Neutrophil (primary cell): ENCODE data around the gene CDRT4.

ENCODE experiments used
- H3K27ac ChIP-seq: fragments of 200-600 bp; sonication (generic); 2 replicates; pipeline ENCODE4 v1.5.1; 2016; ENCODE audit warnings: mild to moderate bottlenecking, moderate library complexity
- H3K27me3 ChIP-seq: fragments of 200-600 bp; sonication (generic); 2 replicates; pipeline ENCODE4 v1.6.0; 2016; ENCODE audit warnings: mild to moderate bottlenecking
- H3K36me3 ChIP-seq: fragments of 200-600 bp; sonication (generic); 2 replicates; pipeline ENCODE4 v1.5.1; 2017
- H3K4me1 ChIP-seq, 2 experiments: fragments of 200-600 bp in 1 of 2; sonication (generic) in 1 of 2; 1 replicate in 1 of 2; 2 replicates in 1 of 2; pipeline versions ENCODE4 v1.5.1 to v1.6.1; 2013 to 2016; ENCODE audit warnings: low read depth in 1 of 2, low read length in 1 of 2, mild to moderate bottlenecking in 1 of 2, moderate library complexity in 1 of 2; ENCODE audit not compliant: control insufficient read depth in 1 of 2, insufficient read depth in 1 of 2
- H3K4me3 ChIP-seq, 2 experiments: fragments of 200-600 bp in 1 of 2; sonication (generic) in 1 of 2; 1 replicate in 1 of 2; 2 replicates in 1 of 2; pipeline ENCODE4 v1.5.1; 2013 to 2016; ENCODE audit warnings: low read depth in 1 of 2, low read length in 1 of 2, mild to moderate bottlenecking in 1 of 2, moderate library complexity in 1 of 2
- H3K9me3 ChIP-seq: fragments of 200-600 bp; sonication (generic); 2 replicates; pipeline ENCODE4 v1.5.1; 2016
- CTCF ChIP-seq: fragments of 200-600 bp; sonication (generic); IDR thresholded peaks from 2 replicates; pipeline ENCODE4 v1.5.1; 2016; ENCODE audit warnings: antibody characterized with exemption

The CDRT4 gene

GRCh38 chr17:15413101-15413771 is 54.2 kb downstream of the CDRT4 start:
- H3K27ac ChIP-seq, result no peak overlapping the region
- no peaks in the 10 kb centered on the region for H3K36me3 ChIP-seq
- no peak for TF ChIP-seq CTCF
- H3K4me1 ChIP-seq, result peaks cover 0 to 3% of the 10 kb centered on the region in 2 experiments
- no peaks in the 10 kb centered on the region for H3K9me3 ChIP-seq
- no peak overlapping the region for H3K4me3 ChIP-seq
- no peaks in the 10 kb centered on the region for H3K27me3 ChIP-seq

GRCh38 chr17:15412606-15413005 is 54.8 kb downstream of the CDRT4 start:
- H3K36me3 ChIP-seq, result no peaks in the 10 kb centered on the region
- peaks cover 0 to 3% of the 10 kb centered on the region in 2 experiments for H3K4me1 ChIP-seq
- no peaks in the 10 kb centered on the region for H3K9me3 ChIP-seq
- no peak overlapping the region for H3K27ac ChIP-seq
- H3K27me3 ChIP-seq, result no peaks in the 10 kb centered on the region
- no peak for TF ChIP-seq CTCF
- H3K4me3 ChIP-seq, result no peak overlapping the region

GRCh38 chr17:15411384-15412198 is 55.8 kb downstream of the CDRT4 start:
- Histone ChIP-seq H3K4me3 (no peak overlapping the region), H3K27me3 (no peaks in the 10 kb centered on the region), H3K9me3 (no peaks in the 10 kb centered on the region), H3K36me3 (no peaks in the 10 kb centered on the region), H3K4me1 (peaks cover 0 to 3% of the 10 kb centered on the region in 2 experiments), H3K27ac (no peak overlapping the region)
- no peak for TF ChIP-seq CTCF

GRCh38 chr17:15409721-15410250 is 57.6 kb downstream of the CDRT4 start:
- H3K27ac ChIP-seq, result no peak overlapping the region
- H3K4me3 ChIP-seq, result no peak overlapping the region

DNA sequence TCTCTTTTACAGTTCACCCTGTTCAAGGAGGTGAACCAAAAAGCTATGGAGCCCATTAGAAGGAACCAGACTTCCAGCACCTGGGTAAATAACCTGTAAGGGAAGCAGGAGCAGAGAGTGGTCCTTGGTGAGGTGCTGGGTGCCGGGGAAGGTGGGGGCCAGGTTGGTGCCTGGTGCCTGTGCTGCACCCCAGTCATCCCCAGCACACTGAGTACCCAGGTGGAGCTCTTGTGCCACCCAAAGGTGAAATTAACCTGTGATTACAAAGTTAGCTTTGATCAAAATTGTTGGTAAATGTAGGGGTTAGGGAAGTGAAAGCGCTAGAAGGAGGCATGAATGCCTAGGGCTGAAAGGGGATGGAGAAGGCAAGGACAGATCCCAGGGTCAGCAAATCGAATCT is 58.6 kb downstream of the CDRT4 start:
- H3K9me3 ChIP-seq, result no peaks in the 10 kb centered on the region
- H3K4me3 ChIP-seq, result no peak overlapping the region
- peaks cover 0 to 3% of the 10 kb centered on the region in 2 experiments for H3K4me1 ChIP-seq
- H3K27ac ChIP-seq, result no peak overlapping the region
- TF ChIP-seq CTCF, result no peak
- no peaks in the 10 kb centered on the region for H3K36me3 ChIP-seq
- no peaks in the 10 kb centered on the region for H3K27me3 ChIP-seq

More at GRCh38 chr17:15409721-15410250, 57.6 kb downstream of the CDRT4 start:
- Histone ChIP-seq H3K9me3 (no peaks in the 10 kb centered on the region), H3K4me1 (peaks cover 0 to 3% of the 10 kb centered on the region in 2 experiments), H3K36me3 (no peaks in the 10 kb centered on the region), H3K27me3 (no peaks in the 10 kb centered on the region)
- no peak for TF ChIP-seq CTCF
